ENCODE measurements around the gene DGKI. TPM values are rescaled to one million over a fixed set of nuclear protein-coding genes. Genes with fewer than 3 reads are reported as not detected.

The DGKI gene
- total and polyA plus RNA-seq, 12 donors, result 0.12 to 4.6 (median 1.1) TPM

DNA sequence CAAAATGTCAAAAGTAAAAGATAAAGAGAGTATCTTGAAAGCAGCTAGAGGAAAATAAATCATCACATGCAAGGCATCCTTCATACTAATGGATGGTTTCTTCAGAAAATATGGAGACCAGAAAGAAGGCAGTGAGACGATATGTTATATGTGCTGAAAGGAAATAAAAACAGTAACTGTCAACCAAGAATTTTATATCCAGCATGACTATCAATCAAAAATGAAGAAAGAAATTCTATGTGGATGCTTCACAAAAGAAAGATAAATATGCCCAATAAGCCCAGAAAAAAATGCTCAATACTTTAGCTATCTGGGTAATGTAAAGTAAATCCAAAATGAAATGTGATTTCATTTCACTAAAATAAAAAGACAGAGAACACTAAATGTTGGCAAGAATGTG, 142.1 kb downstream of the DGKI start:
- Histone ChIP-seq H3K4me1 (replicated peaks in 1 of 2) (no peaks in the 10 kb centered on the region), H3K27me3 (no peaks in the 10 kb centered on the region), H3K9me3 (replicated peaks in 1 of 3) (no peaks in the 10 kb centered on the region), H3K4me3 (no peak overlapping the region), H3K27ac (no peak overlapping the region), H3K36me3 (replicated peaks in 1 of 2) (no peaks in the 10 kb centered on the region)
- WGBS, 4 donors, result 52 to 79% (median 68%) methylated on average over 1 of the region's 1 CpG
- DNase-seq, result no peak
- TF ChIP-seq, protein P1, sequence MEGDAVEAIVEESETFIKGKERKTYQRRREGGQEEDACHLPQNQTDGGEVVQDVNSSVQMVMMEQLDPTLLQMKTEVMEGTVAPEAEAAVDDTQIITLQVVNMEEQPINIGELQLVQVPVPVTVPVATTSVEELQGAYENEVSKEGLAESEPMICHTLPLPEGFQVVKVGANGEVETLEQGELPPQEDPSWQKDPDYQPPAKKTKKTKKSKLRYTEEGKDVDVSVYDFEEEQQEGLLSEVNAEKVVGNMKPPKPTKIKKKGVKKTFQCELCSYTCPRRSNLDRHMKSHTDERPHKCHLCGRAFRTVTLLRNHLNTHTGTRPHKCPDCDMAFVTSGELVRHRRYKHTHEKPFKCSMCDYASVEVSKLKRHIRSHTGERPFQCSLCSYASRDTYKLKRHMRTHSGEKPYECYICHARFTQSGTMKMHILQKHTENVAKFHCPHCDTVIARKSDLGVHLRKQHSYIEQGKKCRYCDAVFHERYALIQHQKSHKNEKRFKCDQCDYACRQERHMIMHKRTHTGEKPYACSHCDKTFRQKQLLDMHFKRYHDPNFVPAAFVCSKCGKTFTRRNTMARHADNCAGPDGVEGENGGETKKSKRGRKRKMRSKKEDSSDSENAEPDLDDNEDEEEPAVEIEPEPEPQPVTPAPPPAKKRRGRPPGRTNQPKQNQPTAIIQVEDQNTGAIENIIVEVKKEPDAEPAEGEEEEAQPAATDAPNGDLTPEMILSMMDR (IDR thresholded peaks at IDR 0.05), result no peak
- TF ChIP-seq POLR2A (IDR thresholded peaks at IDR 0.05), result no peak
- intact Hi-C loops (cut with DNase I), result no loop called here

DNA sequence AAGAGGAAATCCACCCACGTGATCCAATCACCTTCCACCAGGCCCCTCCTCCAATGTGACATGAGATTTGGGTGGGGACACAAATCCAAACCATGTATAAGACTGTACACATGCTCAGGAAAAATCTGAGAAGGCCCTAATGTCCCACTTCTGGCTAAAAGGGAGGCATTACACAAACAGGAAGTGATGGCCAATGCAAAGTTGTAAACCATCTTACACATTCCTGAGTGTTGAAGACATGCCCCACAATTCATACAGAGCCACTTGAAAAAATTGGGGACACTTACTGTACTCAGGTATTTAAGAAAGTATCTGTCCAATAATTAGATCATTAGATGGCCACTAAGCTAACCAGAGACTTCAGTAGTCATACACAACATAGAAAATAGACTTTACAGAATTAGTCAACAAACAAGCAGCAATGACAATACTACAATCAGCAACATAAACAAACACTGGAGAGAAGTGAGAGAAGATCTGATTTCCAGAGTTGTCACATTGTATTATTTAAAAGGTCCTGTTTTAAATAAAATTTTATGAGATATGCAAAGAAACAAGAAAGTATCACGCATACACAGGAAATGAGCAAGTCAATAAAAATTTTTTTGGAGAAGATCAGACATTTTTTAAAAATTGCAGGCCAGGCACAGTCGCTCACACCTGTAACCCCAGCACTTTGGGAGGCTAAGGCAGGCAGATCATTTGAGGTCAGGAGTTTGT, 143.3 kb downstream of the DGKI start:
- TF ChIP-seq POLR2A (IDR thresholded peaks at IDR 0.05), result no peak
- TF ChIP-seq, protein P1 (IDR thresholded peaks at IDR 0.05), result no peak
- H3K9me3 ChIP-seq (replicated peaks in 1 of 3), result no peaks in the 10 kb centered on the region
- H3K27me3 ChIP-seq, result no peaks in the 10 kb centered on the region
- 86 to 93% (median 88%) methylated on average over 3 of the region's 3 CpGs for WGBS, 4 donors
- DNase-seq, result no peak
- no peaks in the 10 kb centered on the region for H3K36me3 ChIP-seq (replicated peaks in 1 of 2)
- no peak overlapping the region for H3K27ac ChIP-seq
- H3K4me3 ChIP-seq, result no peak overlapping the region
- H3K4me1 ChIP-seq (replicated peaks in 1 of 2), result no peaks in the 10 kb centered on the region
- intact Hi-C loops (cut with DNase I), result no loop called here

DNA sequence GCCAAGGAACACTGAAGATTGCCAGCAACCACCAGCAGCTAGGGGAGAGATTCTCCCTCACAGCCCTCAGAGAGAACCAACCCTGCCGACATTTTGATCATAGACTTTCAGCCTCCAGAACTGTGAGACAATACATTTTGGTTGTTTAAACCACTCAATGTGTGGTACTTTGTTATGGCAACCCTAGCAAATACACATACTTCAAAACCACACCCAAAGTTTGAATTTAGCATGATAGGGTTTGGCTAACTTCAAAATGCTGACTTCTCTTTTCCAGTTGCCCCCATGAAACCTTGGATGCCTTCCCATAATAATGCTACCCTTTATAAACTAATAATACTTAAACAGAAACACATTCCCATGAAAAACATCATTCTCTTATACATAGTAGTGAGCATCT, 149.8 kb downstream of the DGKI start:
- H3K36me3 ChIP-seq (replicated peaks in 1 of 2), result no peaks in the 10 kb centered on the region
- no peaks in the 10 kb centered on the region for H3K27me3 ChIP-seq
- H3K9me3 ChIP-seq (replicated peaks in 1 of 3), result no peaks in the 10 kb centered on the region
- no peak for DNase-seq
- H3K4me1 ChIP-seq (replicated peaks in 1 of 2), result no peaks in the 10 kb centered on the region
- intact Hi-C loops (cut with DNase I), result no loop called here
- WGBS, 4 donors, result 71 to 100% (median 100%) methylated on average over 1 of the region's 1 CpG
- H3K4me3 ChIP-seq, result no peak overlapping the region
- TF ChIP-seq POLR2A (IDR thresholded peaks at IDR 0.05), result no peak
- TF ChIP-seq, protein P1 (IDR thresholded peaks at IDR 0.05), result no peak
- H3K27ac ChIP-seq, result no peak overlapping the region

GRCh38 chr7:137696376-137696775, 150.4 kb downstream of the DGKI start:
- DNase-seq, result no peak
- no peak overlapping the region for H3K4me3 ChIP-seq
- H3K4me1 ChIP-seq (replicated peaks in 1 of 2), result no peaks in the 10 kb centered on the region
- H3K27me3 ChIP-seq, result no peaks in the 10 kb centered on the region
- 77 to 96% (median 89%) methylated on average over 2 of the region's 2 CpGs for WGBS, 4 donors
- intact Hi-C loops (cut with DNase I), result no loop called here
- no peak for TF ChIP-seq POLR2A (IDR thresholded peaks at IDR 0.05)
- TF ChIP-seq, protein P1 (IDR thresholded peaks at IDR 0.05), result no peak
- H3K9me3 ChIP-seq (replicated peaks in 1 of 3), result no peaks in the 10 kb centered on the region
- no peaks in the 10 kb centered on the region for H3K36me3 ChIP-seq (replicated peaks in 1 of 2)
- H3K27ac ChIP-seq, result no peak overlapping the region
